OCI-LY3 (cell line): ENCODE measurements around the gene SEMA5A.

Source experiments
- H2AFZ ChIP-seq: fragments of 200-600, 300-600 bp; shearing (Covaris generic); 2 replicates; pipeline ENCODE4 v1.6.0; 2014; ENCODE audit warnings: antibody characterized with exemption, low read depth, low read length
- H3K27ac ChIP-seq: fragments of 200-600, 300-600 bp; sonication (generic); 2 replicates; pipeline ENCODE4 v1.5.1; 2014; ENCODE audit warnings: mild to moderate bottlenecking, low read length, moderate library complexity, mixed read lengths
- H3K27me3 ChIP-seq: fragments of 200-600, 300-600 bp; sonication (generic); 2 replicates; pipeline ENCODE4 v1.6.1; 2014; ENCODE audit warnings: low read depth, low read length, mixed read lengths
- H3K36me3 ChIP-seq: fragments of 200-600, 300-600 bp; sonication (generic); replicated peaks from 2 replicates; pipeline ENCODE3; 2014; ENCODE audit warnings: low read depth, low read length, mixed read lengths
- H3K4me1 ChIP-seq: fragments of 300-600, 200-600 bp; sonication (generic); 2 replicates; pipeline ENCODE4 v1.6.1; 2014; ENCODE audit warnings: low read length, mixed read lengths
- H3K4me2 ChIP-seq: fragments of 200-600, 300-600 bp; sonication (generic); 2 replicates; pipeline ENCODE4 v1.6.1; 2014; ENCODE audit warnings: low read length, mixed read lengths
- H3K4me3 ChIP-seq: fragments of 300-600, 200-600 bp; sonication (generic); 2 replicates; pipeline ENCODE4 v1.5.1; 2014; ENCODE audit warnings: antibody characterized with exemption, mild to moderate bottlenecking, low read length, moderate library complexity
- H3K79me2 ChIP-seq: fragments of 300-600, 200-600 bp; shearing (Covaris generic); 2 replicates; pipeline ENCODE4 v1.6.1; 2014; ENCODE audit warnings: mild to moderate bottlenecking, low read length, mixed read lengths
- H3K9ac ChIP-seq: fragments of 300-600, 200-600 bp; shearing (Covaris generic); 2 replicates; pipeline ENCODE4 v1.6.0; 2014; ENCODE audit warnings: mild to moderate bottlenecking, low read length, moderate library complexity
- H3K9me3 ChIP-seq: fragments of 200-600, 300-600 bp; shearing (Covaris generic); 2 replicates; pipeline ENCODE4 v1.6.1; 2014; ENCODE audit warnings: low read length, mixed read lengths; ENCODE audit not compliant: insufficient read depth
- H4K20me1 ChIP-seq: fragments of 200-600, 300-600 bp; sonication (generic); 2 replicates; pipeline ENCODE4 v1.6.1; 2016; ENCODE audit warnings: low read length, mixed read lengths; ENCODE audit not compliant: insufficient read depth
- EZH2phosphoT487 ChIP-seq: fragments of 200-600 bp; shearing (Covaris generic); IDR thresholded peaks from 2 replicates; pipeline ENCODE4 v1.6.1; 2018; ENCODE audit warnings: antibody characterized with exemption, mixed run types, low read depth
- TF ChIP-seq, protein P1 (sequence below): fragments of 200-600, 300-600 bp; sonication (generic); IDR thresholded peaks from 2 replicates; pipeline ENCODE4 v1.5.1; 2014; ENCODE audit warnings: antibody characterized with exemption, low read length, low read depth

SEMA5A gene

GRCh38 chr5:9226016-9226536, 319.8 kb downstream of the SEMA5A start:
- Histone ChIP-seq H3K4me2 (no peak overlapping the region), H3K27me3 (no peaks in the 10 kb centered on the region), H3K9ac (no peak overlapping the region), H3K27ac (no peak overlapping the region), H2AFZ (no peak overlapping the region), H3K36me3 (no peaks in the 10 kb centered on the region), H4K20me1 (no peaks in the 10 kb centered on the region), H3K79me2 (no peaks in the 10 kb centered on the region), H3K4me1 (no peaks in the 10 kb centered on the region), H3K9me3 (no peaks in the 10 kb centered on the region), H3K4me3 (no peak overlapping the region)
- TF ChIP-seq, protein P1, sequence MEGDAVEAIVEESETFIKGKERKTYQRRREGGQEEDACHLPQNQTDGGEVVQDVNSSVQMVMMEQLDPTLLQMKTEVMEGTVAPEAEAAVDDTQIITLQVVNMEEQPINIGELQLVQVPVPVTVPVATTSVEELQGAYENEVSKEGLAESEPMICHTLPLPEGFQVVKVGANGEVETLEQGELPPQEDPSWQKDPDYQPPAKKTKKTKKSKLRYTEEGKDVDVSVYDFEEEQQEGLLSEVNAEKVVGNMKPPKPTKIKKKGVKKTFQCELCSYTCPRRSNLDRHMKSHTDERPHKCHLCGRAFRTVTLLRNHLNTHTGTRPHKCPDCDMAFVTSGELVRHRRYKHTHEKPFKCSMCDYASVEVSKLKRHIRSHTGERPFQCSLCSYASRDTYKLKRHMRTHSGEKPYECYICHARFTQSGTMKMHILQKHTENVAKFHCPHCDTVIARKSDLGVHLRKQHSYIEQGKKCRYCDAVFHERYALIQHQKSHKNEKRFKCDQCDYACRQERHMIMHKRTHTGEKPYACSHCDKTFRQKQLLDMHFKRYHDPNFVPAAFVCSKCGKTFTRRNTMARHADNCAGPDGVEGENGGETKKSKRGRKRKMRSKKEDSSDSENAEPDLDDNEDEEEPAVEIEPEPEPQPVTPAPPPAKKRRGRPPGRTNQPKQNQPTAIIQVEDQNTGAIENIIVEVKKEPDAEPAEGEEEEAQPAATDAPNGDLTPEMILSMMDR: no peak
- no peak for TF ChIP-seq EZH2phosphoT487

GRCh38 chr5:9222054-9222976, 323.6 kb downstream of the SEMA5A start:
- Histone ChIP-seq H3K36me3 (no peaks in the 10 kb centered on the region), H3K4me1 (no peaks in the 10 kb centered on the region), H2AFZ (no peak overlapping the region), H3K79me2 (no peaks in the 10 kb centered on the region), H3K4me3 (no peak overlapping the region), H3K27ac (no peak overlapping the region), H3K27me3 (no peaks in the 10 kb centered on the region), H4K20me1 (no peaks in the 10 kb centered on the region), H3K9me3 (no peaks in the 10 kb centered on the region), H3K9ac (no peak overlapping the region), H3K4me2 (no peak overlapping the region)
- TF ChIP-seq, protein P1: no peak
- no peak for TF ChIP-seq EZH2phosphoT487

DNA sequence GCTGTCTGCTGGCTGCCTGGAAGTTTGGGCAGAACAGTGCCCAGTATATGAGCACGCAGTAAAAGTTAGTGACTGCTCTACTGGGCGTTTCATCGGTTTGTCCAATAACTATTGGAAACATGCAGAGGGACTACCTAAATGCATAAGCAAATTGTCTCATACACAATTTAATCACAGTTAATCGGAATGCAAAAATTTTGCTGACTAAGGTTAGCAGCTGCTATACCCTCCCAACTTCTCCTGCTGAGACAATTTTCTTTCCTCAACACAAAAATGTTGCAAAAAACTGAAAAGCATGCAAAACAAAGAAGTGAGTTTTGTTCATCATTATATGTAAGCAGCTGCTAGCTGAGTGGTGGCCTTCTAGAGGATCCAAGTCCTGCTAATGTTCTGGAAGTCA, 327.5 kb downstream of the SEMA5A start:
- Histone ChIP-seq H3K4me3 (no peak overlapping the region), H3K79me2 (no peaks in the 10 kb centered on the region), H4K20me1 (no peaks in the 10 kb centered on the region), H3K4me2 (no peak overlapping the region), H3K27ac (no peak overlapping the region), H2AFZ (no peak overlapping the region), H3K9ac (no peak overlapping the region), H3K27me3 (no peaks in the 10 kb centered on the region), H3K9me3 (no peaks in the 10 kb centered on the region), H3K4me1 (no peaks in the 10 kb centered on the region), H3K36me3 (no peaks in the 10 kb centered on the region)
- no peak for TF ChIP-seq EZH2phosphoT487
- TF ChIP-seq, protein P1: no peak

- H3K36me3 ChIP-seq: no peaks in the 10 kb centered on the region
- no peak overlapping the region for H3K9ac ChIP-seq
- H3K27ac ChIP-seq: no peak overlapping the region
- H3K27me3 ChIP-seq: no peaks in the 10 kb centered on the region
- H3K4me1 ChIP-seq: no peaks in the 10 kb centered on the region
- no peak for TF ChIP-seq EZH2phosphoT487
- TF ChIP-seq, protein P1: no peak
- H3K4me2 ChIP-seq: no peak overlapping the region
- H3K9me3 ChIP-seq: no peaks in the 10 kb centered on the region
- H4K20me1 ChIP-seq: no peaks in the 10 kb centered on the region
- H3K79me2 ChIP-seq: no peaks in the 10 kb centered on the region
- no peak overlapping the region for H3K4me3 ChIP-seq
- no peak overlapping the region for H2AFZ ChIP-seq
Observed at GRCh38 chr5:9212605-9213004, 333.3 kb downstream of the SEMA5A start.
